ENCODE data around the gene MEIOC.
"Not testable (repeated sequence)": the region's sequence is repeated elsewhere in the genome, so short reads cannot be mapped to it uniquely, and the experiment has no call there.

Gene MEIOC

GRCh38 chr17:44655983-44656710 lies at the start of gene MEIOC:
TSS of gene MEIOC (plus strand) at chr17:44656468. CDS start at chr17:44656614, 146 bp downstream.
- DNase-seq (ENCODE audit: low read depth): no peak

GRCh38 chr17:44606658-44607057 lies 49.6 kb upstream of the MEIOC start:
- DNase-seq (ENCODE audit: low read depth): no peak

- peak; percentile 39 for DNase-seq (ENCODE audit: low read depth)
These were observed 48.2 kb upstream of the MEIOC start for GRCh38 chr17:44607836-44608690.

GRCh38 chr17:44608727-44609435 lies 47.4 kb upstream of the MEIOC start:
- no peak for DNase-seq (ENCODE audit: low read depth)

GRCh38 chr17:44610331-44610730 lies 45.9 kb upstream of the MEIOC start:
- no peak for DNase-seq (ENCODE audit: low read depth)

DNA sequence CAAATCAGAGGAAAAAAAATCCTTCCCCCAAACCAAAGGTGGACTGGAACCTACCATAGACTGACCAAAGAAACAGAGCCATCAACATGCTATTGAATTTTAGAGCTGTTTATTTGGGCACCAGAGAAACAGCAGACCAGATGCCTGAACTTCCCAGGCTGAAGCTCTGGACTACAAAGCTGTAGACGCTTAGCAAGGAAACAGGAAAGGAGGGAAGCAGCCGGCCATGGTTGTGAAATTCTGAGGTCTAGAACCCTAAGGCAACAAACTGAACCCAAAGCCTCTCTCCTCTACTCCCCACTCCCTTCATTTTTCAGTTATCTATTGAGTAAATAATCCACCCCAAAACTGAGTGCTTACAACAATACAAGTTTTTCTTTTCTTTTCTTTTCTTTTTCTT lies 45.4 kb upstream of the MEIOC start:
- no peak for DNase-seq (ENCODE audit: low read depth)

DNA sequence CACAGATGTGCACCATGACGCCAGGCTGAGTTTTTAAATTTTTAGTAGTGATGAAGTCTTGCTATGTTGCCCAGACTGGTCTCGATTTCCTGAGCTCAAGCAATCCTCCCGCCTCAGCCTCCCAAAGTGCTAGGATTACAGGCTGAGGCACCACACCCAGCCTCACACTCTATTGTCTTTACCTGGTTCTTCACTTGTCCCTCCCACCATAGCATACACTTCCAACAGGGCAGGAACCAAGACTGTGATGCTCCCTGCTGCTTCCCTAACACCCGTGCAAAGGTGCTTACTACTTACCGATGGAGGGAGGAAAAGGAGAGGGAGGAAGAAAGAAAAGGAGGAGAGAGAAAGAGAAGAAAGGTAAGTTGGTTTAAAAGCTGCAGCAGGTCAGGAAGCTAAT lies 41.4 kb upstream of the MEIOC start:
- no peak for DNase-seq (ENCODE audit: low read depth)

DNA sequence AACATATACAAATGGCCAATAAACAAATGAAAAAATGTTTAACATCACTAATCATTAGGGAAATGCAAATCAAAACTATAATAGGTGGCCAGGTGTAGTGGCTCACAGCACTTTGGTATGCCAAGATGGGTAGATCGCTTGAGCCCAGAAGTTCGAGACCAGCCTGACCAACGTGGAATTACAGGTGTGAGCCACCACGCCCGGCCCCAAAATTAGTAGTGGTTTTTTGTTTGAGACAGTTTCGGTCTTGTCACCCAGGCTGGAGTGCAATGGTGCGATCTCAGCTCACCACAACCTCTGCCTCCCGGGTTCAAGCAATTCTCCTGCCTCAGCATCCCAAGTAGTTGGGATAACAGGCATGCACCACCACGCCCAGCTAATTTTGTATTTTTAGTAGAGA lies 37.6 kb upstream of the MEIOC start:
- not testable (repeated sequence) for DNase-seq (ENCODE audit: low read depth)

DNA sequence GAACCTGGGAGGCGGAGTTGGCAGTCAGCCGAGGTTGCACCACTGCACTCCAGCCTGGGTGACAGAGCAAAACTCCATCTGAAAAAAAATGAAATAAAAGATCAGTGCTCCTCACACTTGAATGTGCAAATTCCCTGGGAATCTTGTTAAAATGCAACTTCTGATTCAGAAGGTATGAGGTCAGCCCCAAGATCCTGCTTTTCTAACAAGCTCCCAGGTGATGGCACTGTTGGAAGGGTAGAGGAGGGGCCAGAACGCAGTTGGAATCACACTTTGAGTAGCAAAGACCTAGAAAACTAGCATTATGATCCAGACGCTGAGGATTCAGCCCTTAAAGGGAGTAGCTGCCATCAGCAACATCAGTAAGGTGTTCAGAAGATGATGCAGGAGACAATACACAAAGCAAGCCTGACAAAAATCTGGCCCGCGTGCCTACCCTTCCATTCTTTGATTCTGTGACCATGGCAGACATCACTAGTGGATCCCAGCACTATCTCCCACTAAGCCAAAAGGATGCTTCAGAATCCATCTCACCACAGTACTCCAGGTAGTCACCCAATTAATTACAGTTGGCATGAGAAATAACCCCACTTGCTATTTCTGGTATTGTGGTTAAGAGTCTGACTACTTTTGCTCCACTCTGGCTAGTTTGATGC lies 33.1 kb upstream of the MEIOC start:
- DNase-seq (ENCODE audit: low read depth): no peak

- DNase-seq (ENCODE audit: low read depth): no peak
These were observed 28.6 kb upstream of the MEIOC start for GRCh38 chr17:44627513-44628242.

DNA sequence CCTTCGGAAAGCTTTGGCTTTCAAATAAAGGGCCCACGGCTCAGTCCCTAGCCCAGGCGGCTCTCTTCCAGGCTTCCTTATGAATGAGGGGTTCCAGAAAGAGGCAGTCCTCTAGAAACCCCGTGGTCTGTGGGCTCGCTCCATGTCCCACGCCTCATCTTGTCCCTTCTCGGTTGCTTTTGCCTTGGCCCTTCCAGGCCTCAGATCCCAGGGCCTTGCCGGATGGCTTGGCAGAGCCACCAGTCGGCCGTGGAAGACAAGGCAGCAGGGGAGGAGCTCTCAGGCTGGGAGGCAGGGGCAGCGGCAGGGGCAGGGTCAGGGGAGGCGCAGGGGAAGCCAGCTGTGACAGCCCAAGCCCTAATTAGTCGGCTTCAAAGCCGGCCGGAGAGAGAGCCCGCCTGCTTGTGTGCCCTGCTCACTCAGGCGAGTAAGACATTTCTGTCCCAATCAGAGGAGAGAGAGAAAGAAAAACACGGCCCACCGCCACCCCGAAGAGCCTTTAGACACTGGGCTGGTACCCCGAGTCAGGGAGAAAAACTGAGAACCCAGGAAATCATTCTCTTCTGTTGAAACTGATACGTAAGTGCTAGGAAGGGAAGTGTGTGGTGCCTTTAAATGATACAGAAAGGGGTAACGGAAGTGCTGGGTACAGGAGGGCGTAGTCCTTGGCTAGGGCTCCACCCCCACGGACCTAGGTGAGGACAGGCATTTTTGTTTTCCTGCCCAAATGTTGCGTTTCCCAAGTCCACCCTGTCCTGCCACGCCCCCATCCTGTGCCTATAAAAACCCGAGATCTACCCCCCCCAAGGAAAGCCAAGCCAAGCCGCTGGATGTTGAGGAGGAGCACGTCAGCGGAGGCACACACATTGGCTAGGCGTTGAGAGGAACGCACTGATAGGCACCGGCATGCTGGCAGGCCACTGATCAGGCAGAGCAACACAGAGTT lies 27.8 kb upstream of the MEIOC start:
- no peak for DNase-seq (ENCODE audit: low read depth)

DNA sequence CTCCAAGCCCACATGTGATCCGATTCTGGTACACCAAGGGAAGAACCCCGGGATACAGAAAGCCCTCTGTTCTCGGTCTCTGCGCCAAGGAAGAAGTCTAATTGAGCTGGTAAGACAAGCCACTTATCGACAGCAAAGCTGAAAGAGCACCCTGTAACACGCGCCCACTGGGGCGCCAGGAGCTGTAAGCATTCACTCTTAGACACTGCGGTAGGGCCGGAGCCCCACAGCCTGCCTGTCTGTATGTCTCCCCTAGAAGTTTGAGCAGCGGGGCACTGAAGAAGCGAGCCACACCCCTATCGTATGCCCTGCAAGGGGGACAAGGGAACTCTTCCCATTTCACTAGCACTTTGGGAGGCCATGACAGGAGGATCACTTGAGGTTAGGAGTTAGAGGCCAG lies 27.0 kb upstream of the MEIOC start:
- no peak for DNase-seq (ENCODE audit: low read depth)

DNA sequence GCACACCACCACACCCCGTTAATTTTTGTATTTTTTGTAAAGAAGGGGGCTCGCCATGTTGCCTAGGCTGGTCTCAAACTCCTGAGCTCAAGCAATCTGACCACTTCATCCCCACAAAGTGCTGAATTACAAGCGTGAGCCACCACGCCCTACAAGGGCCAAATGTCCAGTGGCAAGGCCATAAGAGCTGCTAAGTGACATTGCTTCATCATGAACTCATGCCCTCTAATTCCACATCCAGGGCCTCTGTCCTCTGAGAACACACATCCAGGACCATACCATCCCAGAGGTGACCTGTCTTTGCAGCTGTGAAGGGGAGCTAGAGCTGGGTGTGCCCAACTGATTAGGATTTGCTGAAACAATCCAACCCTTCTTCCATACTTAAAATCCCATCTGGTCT lies 25.6 kb upstream of the MEIOC start:
- DNase-seq (ENCODE audit: low read depth): no peak

GRCh38 chr17:44633998-44634397 lies 22.3 kb upstream of the MEIOC start:
- no peak for DNase-seq (ENCODE audit: low read depth)

GRCh38 chr17:44634401-44634800 lies 21.9 kb upstream of the MEIOC start:
- DNase-seq (ENCODE audit: low read depth): not testable (repeated sequence)

DNA sequence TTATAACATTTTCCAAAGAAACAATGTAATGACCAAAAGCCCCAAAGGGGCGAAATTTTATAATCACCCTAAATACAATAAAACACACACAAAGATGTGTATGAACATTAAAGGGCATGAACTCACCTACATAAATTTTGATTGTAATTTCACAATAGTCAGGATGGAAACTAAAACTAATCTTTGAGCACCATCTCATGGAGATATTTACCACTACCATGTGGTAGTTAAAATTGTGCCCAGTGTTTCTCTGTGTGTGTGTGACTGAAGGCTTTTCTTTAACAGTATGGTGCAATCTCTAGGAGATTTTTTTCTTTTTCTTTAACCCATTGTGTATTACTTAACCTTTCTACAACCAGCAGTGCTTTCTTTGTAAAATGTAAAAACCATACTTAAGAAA lies 19.7 kb upstream of the MEIOC start:
- peak; percentile 38 for DNase-seq (ENCODE audit: low read depth)

DNA sequence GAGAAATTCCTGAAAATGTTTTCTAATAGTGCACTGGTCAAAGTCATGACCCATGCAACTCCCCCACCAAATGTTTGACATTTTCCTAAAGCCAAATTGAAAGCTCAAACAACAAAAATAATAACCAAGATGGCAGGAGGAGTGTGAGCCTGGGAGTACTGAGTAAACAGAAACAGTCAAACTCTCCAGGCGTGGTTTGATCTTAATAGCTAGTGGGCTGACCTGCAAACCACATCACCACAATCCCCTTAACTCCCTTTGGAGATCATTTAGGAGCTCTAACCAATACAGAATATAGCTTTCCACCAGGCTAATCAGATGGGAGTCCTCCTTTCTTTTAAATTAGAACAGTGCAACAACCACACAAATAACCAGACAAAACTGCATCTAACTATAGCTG lies 19.2 kb upstream of the MEIOC start:
- DNase-seq (ENCODE audit: low read depth): no peak

DNA sequence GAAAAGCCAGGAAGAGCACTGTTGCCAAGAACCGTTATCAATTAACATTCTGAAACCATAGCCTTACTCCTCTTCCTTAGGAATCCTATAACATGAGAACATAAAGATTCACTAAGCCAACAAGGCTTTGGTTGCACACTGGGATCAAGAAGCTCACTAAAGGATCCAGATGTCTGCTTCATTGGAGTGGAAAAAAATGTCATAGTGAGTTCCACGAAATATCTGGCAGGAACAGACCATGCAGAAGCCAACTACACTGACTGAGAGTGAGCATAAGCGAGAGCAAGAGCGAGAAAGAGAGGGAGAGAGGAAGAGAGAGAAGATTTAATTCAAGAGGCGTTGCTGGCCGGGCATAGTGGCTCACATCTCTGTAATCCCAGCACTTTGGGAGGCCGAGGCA lies 13.4 kb upstream of the MEIOC start:
- DNase-seq (ENCODE audit: low read depth): no peak

GRCh38 chr17:44645341-44645740 lies 10.9 kb upstream of the MEIOC start:
- no peak for DNase-seq (ENCODE audit: low read depth)

GRCh38 chr17:44646280-44646679 lies 10.0 kb upstream of the MEIOC start:
- no peak for DNase-seq (ENCODE audit: low read depth)
